GM18873 (cell line): ENCODE results near the gene RBM19.

Experiments
- ATAC-seq: cut with Tn5 transposase; IDR thresholded peaks from one replicate; pipeline ENCODE4 v1.9.1; 2021; ENCODE audit warnings: mild to moderate bottlenecking, moderate library complexity, moderate number of reproducible peaks; ENCODE audit not compliant: unreplicated experiment, low FRiP score

The RBM19 gene

GRCh38 chr12:113887906-113888305 is 78.2 kb downstream of the RBM19 start:
- no peak for ATAC-seq

GRCh38 chr12:113886721-113887120 is 79.4 kb downstream of the RBM19 start:
- no peak for ATAC-seq

GRCh38 chr12:113884392-113884791 is 81.7 kb downstream of the RBM19 start:
- ATAC-seq: no peak

- ATAC-seq: no peak
Measured at GRCh38 chr12:113882690-113883089, 83.4 kb downstream of the RBM19 start.

GRCh38 chr12:113880988-113881962 is 84.8 kb downstream of the RBM19 start:
- ATAC-seq: no peak

GRCh38 chr12:113880326-113880725 is 85.8 kb downstream of the RBM19 start:
- ATAC-seq: no peak

GRCh38 chr12:113879658-113880057 is 86.5 kb downstream of the RBM19 start:
- ATAC-seq: no peak

- ATAC-seq: no peak
Measured at GRCh38 chr12:113877607-113878006, 88.5 kb downstream of the RBM19 start.

GRCh38 chr12:113876160-113876559 is 90.0 kb downstream of the RBM19 start:
- ATAC-seq: no peak

- ATAC-seq: no peak
Measured at GRCh38 chr12:113875691-113876090, 90.4 kb downstream of the RBM19 start.

GRCh38 chr12:113874999-113875561 is 91.0 kb downstream of the RBM19 start:
- no peak for ATAC-seq

- ATAC-seq: no peak
Measured at GRCh38 chr12:113874326-113874725, 91.8 kb downstream of the RBM19 start.

- no peak for ATAC-seq
Measured at GRCh38 chr12:113873740-113874139, 92.4 kb downstream of the RBM19 start.

GRCh38 chr12:113870890-113871289 is 95.2 kb downstream of the RBM19 start:
- ATAC-seq: no peak

GRCh38 chr12:113870035-113870434 is 96.1 kb downstream of the RBM19 start:
- no peak for ATAC-seq

GRCh38 chr12:113868365-113868764 is 97.8 kb downstream of the RBM19 start:
- no peak for ATAC-seq

- ATAC-seq: no peak
Measured at GRCh38 chr12:113867258-113867657, 98.9 kb downstream of the RBM19 start.

- ATAC-seq: no peak
Measured at GRCh38 chr12:113866496-113866895, 99.6 kb downstream of the RBM19 start.

GRCh38 chr12:113863455-113863845 is 102.7 kb downstream of the RBM19 start:
- ATAC-seq: no peak

GRCh38 chr12:113862590-113863454 is 103.3 kb downstream of the RBM19 start:
- no peak for ATAC-seq
